Keratinocyte (primary cell): Measurements from ENCODE around the gene NEK10. TPM values are rescaled to one million over a fixed set of nuclear protein-coding genes. Genes with fewer than 3 reads are reported as not detected.

Source experiments
- DNase-seq: peaks from one replicate; pipeline ENCODE4 v3.0.0-alpha.2; 2011; ENCODE audit warnings: low read depth, missing footprints, low spot score
- FAIRE-seq: peaks from 2 replicates; lab custom pipeline; 2011; peaks lifted over from hg19 to GRCh38; lab: Jason Lieb, UNC
- H2AFZ ChIP-seq: 2 replicates; pipeline ENCODE4 v1.6.0; 2012; ENCODE audit warnings: low read length, control low read depth, inconsistent platforms; ENCODE audit not compliant: control insufficient read depth
- H3K27ac ChIP-seq: 2 replicates; pipeline ENCODE4 v1.5.1; 2011; ENCODE audit warnings: low read length; ENCODE audit not compliant: control insufficient read depth, insufficient read depth
- H3K27me3 ChIP-seq: 3 replicates; pipeline ENCODE4 v1.6.0; 2011; ENCODE audit warnings: low read length; ENCODE audit not compliant: control insufficient read depth, insufficient read depth; ENCODE audit errors: extremely low read depth
- H3K36me3 ChIP-seq, 2 experiments: 2 replicates in 1 of 2; 3 replicates in 1 of 2; pipeline ENCODE4 v1.5.1; 2011; ENCODE audit warnings: low read length in 2 of 2, mild to moderate bottlenecking in 1 of 2; ENCODE audit not compliant: control insufficient read depth in 2 of 2, insufficient read depth in 2 of 2; ENCODE audit errors: extremely low read depth in 1 of 2
- H3K4me1 ChIP-seq: 3 replicates; pipeline ENCODE4 v1.5.1; 2011; ENCODE audit warnings: low read length; ENCODE audit not compliant: control insufficient read depth, insufficient read depth; ENCODE audit errors: extremely low read depth
- H3K4me2 ChIP-seq: 3 replicates; pipeline ENCODE4 v1.6.0; 2011; ENCODE audit warnings: low read depth, low read length; ENCODE audit not compliant: control insufficient read depth, insufficient read depth; ENCODE audit errors: extremely low read depth
- H3K4me3 ChIP-seq, 3 experiments: fragments of 200-600 bp in 1 of 3; sonication (generic) in 1 of 3; 2 replicates in 2 of 3; 3 replicates in 1 of 3; pipeline ENCODE4 v1.5.1; 2011 to 2016; ENCODE audit warnings: low read length in 3 of 3, mild to moderate bottlenecking in 3 of 3, control low read depth in 2 of 3, inconsistent platforms in 1 of 3, low read depth in 1 of 3, mixed read lengths in 1 of 3, mixed run types in 1 of 3, moderate library complexity in 1 of 3; ENCODE audit not compliant: control insufficient read depth in 2 of 3, insufficient read depth in 2 of 3; ENCODE audit errors: extremely low read depth in 1 of 3
- H3K79me2 ChIP-seq: 2 replicates; pipeline ENCODE4 v1.6.0; 2012; ENCODE audit warnings: low read length; ENCODE audit not compliant: control insufficient read depth, insufficient read depth
- H3K9ac ChIP-seq: 3 replicates; pipeline ENCODE4 v1.6.0; 2011; ENCODE audit warnings: low read length; ENCODE audit not compliant: control insufficient read depth, insufficient read depth; ENCODE audit errors: extremely low read depth
- H3K9me1 ChIP-seq: 3 replicates; pipeline ENCODE4 v1.6.0; 2011; ENCODE audit warnings: low read length; ENCODE audit not compliant: control insufficient read depth, insufficient read depth; ENCODE audit errors: extremely low read depth
- H3K9me3 ChIP-seq: 2 replicates; pipeline ENCODE4 v1.5.1; 2012; ENCODE audit warnings: low read depth, low read length; ENCODE audit not compliant: control insufficient read depth
- H4K20me1 ChIP-seq: 3 replicates; pipeline ENCODE4 v1.6.0; 2011; ENCODE audit warnings: low read length; ENCODE audit not compliant: control insufficient read depth, insufficient read depth; ENCODE audit errors: extremely low read depth
- EZH2 ChIP-seq: IDR thresholded peaks from one replicate; pipeline ENCODE4 v1.6.1; 2012; ENCODE audit warnings: inconsistent platforms, mild to moderate bottlenecking, low read length, moderate library complexity
- dilution Hi-C: fragments of 300-500 bp; cut with MboI; formaldehyde crosslinking; loops from one replicate; pipeline ENCODE4 v1.7.0; 2020; ENCODE audit warnings: low sequenced_read_pairs; ENCODE audit not compliant: extremely low pct_ligation_motif_present
- polyA plus RNA-seq, 5 experiments: library from polyadenylated mRNA; depleted of rRNA in 3 of 5; stranded (reverse) in 3 of 5; stranded (forward) in 1 of 5; unstranded in 1 of 5; fragments of >200 nt; gene quantifications; 1 replicate in 1 of 5; 2 replicates in 3 of 5; 3 replicates in 1 of 5; pipeline versions ENCODE4 v1.2.1 to v1.2.3, GENCODE V29; 2011 to 2012; ENCODE audit warnings: missing spikeins in 2 of 5, low read depth in 1 of 5, low replicate concordance in 1 of 5
- TF ChIP-seq, protein P1 (sequence below), 3 experiments: IDR thresholded peaks in 1 of 3; conservative IDR thresholded peaks in 1 of 3; optimal IDR thresholded peaks in 1 of 3; 2 replicates in 2 of 3; 3 replicates in 1 of 3; pipeline versions ENCODE3 to v1.5.1; 2011; ENCODE audit warnings: low read length in 3 of 3, mild to moderate bottlenecking in 3 of 3, moderate library complexity in 2 of 3, control low read depth in 1 of 3, inconsistent platforms in 1 of 3; ENCODE audit not compliant: insufficient read depth in 2 of 3; ENCODE audit errors: extremely low read depth in 1 of 3

The NEK10 gene
- polyA plus RNA-seq, 1 donor (not counting 4 experiments of a cell fraction or from before 2014, with no cell fraction given): 0.98 TPM

DNA sequence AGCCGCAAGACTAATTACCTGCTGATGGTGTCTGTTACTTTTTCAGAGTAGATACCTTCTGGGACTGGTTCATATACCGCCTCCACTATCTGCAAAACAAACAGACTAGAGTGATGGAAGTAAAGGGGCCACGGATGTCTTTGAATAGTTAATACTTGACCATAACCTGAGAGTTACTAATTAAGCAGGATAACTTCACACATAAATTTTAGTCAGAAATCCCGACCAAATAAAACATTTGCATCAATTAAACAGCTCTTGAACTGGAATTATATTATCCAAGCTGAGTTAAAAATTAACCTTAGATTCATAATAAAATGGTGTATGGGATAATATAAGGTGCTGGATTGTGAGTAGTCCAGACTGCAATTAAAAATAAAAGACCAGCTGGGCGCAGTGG lies 167.7 kb downstream of the NEK10 start:
- no peak overlapping the region for H3K9ac ChIP-seq
- TF ChIP-seq, protein P1, sequence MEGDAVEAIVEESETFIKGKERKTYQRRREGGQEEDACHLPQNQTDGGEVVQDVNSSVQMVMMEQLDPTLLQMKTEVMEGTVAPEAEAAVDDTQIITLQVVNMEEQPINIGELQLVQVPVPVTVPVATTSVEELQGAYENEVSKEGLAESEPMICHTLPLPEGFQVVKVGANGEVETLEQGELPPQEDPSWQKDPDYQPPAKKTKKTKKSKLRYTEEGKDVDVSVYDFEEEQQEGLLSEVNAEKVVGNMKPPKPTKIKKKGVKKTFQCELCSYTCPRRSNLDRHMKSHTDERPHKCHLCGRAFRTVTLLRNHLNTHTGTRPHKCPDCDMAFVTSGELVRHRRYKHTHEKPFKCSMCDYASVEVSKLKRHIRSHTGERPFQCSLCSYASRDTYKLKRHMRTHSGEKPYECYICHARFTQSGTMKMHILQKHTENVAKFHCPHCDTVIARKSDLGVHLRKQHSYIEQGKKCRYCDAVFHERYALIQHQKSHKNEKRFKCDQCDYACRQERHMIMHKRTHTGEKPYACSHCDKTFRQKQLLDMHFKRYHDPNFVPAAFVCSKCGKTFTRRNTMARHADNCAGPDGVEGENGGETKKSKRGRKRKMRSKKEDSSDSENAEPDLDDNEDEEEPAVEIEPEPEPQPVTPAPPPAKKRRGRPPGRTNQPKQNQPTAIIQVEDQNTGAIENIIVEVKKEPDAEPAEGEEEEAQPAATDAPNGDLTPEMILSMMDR (optimal IDR thresholded peaks at IDR 0.05 in 1 of 3, IDR thresholded peaks at IDR 0.05 in 1 of 3, conservative IDR thresholded peaks at IDR 0.05 in 1 of 3; ENCODE audit: extremely low read depth in 1 of 3, insufficient read depth in 2 of 3, low read length in 3 of 3): no peak
- no peak for TF ChIP-seq EZH2
- no peaks in the 10 kb centered on the region for H3K9me1 ChIP-seq
- no peak overlapping the region for H3K4me2 ChIP-seq
- H3K27me3 ChIP-seq: no peaks in the 10 kb centered on the region
- dilution Hi-C loops: no loop called here
- FAIRE-seq (no peak), DNase-seq (no peak)
- H3K4me3 ChIP-seq: no peak overlapping the region
- H3K9me3 ChIP-seq: no peaks in the 10 kb centered on the region
- no peak overlapping the region for H2AFZ ChIP-seq
- no peak overlapping the region for H3K27ac ChIP-seq
- H3K79me2 ChIP-seq: no peaks in the 10 kb centered on the region
- H3K4me1 ChIP-seq: no peaks in the 10 kb centered on the region
- H4K20me1 ChIP-seq: no peaks in the 10 kb centered on the region
- no peaks in the 10 kb centered on the region for H3K36me3 ChIP-seq

DNA sequence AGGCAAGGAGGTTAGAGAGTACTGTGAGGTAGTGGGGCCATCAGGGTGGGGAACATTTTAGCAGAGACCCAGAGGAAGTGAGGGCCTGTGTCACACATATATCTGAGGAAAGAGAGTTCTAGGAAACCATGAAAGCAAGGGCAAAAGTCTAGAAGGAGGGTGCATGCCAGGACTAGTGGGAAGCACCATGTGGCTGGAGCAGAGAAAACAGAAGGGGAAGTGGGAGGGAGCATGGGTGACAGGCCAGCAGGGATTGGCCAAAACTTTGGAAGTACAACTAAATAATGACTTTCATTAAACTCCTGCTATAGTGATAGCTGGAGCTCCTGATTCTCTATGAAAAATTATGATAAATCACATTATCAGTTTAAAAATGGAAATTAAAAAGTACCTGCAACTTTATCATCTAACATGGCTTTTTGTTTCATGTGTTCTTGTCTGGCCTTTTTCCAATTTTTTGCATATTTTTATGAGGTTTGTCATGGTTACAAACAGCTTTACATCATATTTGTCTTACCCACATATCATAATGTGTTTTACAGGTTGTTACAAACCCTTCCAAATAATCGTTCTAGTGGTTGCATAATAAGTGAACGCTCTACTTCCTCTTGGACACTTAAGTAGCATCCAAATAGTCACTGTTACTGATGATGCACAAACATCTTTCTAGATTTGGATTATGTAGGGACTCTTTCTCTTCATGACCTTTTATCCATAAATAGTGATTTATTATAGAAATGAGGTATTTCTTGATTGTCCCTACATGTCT lies 168.3 kb downstream of the NEK10 start:
- dilution Hi-C loops: no loop called here
- Histone ChIP-seq H3K36me3 (no peaks in the 10 kb centered on the region), H3K9me1 (no peaks in the 10 kb centered on the region), H3K9me3 (no peaks in the 10 kb centered on the region), H3K27ac (no peak overlapping the region), H3K27me3 (no peaks in the 10 kb centered on the region), H3K79me2 (no peaks in the 10 kb centered on the region), H3K4me1 (no peaks in the 10 kb centered on the region), H3K4me3 (no peak overlapping the region), H3K9ac (no peak overlapping the region), H4K20me1 (no peaks in the 10 kb centered on the region), H2AFZ (no peak overlapping the region), H3K4me2 (no peak overlapping the region)
- FAIRE-seq: no peak
- no peak for DNase-seq
- no peak for TF ChIP-seq EZH2
- TF ChIP-seq, protein P1 (optimal IDR thresholded peaks at IDR 0.05 in 1 of 3, IDR thresholded peaks at IDR 0.05 in 1 of 3, conservative IDR thresholded peaks at IDR 0.05 in 1 of 3; ENCODE audit: extremely low read depth in 1 of 3, insufficient read depth in 2 of 3, low read length in 3 of 3): no peak
